Transverse colon (tissue), 3 donors: ENCODE data around the gene MROH2A.

Experiments used
- CTCF ChIP-seq, 5 experiments: fragments of 200-600 bp in 3 of 5; fragments of 450-650 bp in 2 of 5; sonication (generic) in 3 of 5; IDR thresholded peaks; 1 replicate in 2 of 5; 2 replicates in 3 of 5; pipeline ENCODE4 v1.5.1; 2016 to 2017; ENCODE audit warnings: antibody characterized with exemption in 5 of 5, inconsistent platforms in 3 of 5, mild to moderate bottlenecking in 2 of 5, moderate library complexity in 1 of 5
- EP300 ChIP-seq: sonication (generic); formaldehyde crosslinking; IDR thresholded peaks from one replicate; pipeline ENCODE4 v1.6.1; 2017; ENCODE audit warnings: antibody characterized with exemption, low read depth

- TF ChIP-seq CTCF (IDR thresholded peaks at IDR 0.05) (no peak), EP300 (no peak)
These were observed 69.2 kb downstream of the MROH2A start for GRCh38 chr2:233847248-233847898.
